GM18508 (cell line): ENCODE results near the gene PCDHGA2.
"Not testable (repeated sequence)": the region's sequence is repeated elsewhere in the genome, so short reads cannot be mapped to it uniquely, and the experiment has no call there.

Experiments
- ATAC-seq: cut with Tn5 transposase; IDR thresholded peaks from one replicate; pipeline ENCODE4 v1.9.1; 2021; ENCODE audit warnings: moderate number of reproducible peaks; ENCODE audit not compliant: insufficient read depth, unreplicated experiment

The PCDHGA2 gene

GRCh38 chr5:141345327-141345726 lies 6.8 kb downstream of the PCDHGA2 start:
- no peak for ATAC-seq

GRCh38 chr5:141346017-141346416 lies 7.5 kb downstream of the PCDHGA2 start:
- ATAC-seq = not testable (repeated sequence)

- ATAC-seq = no peak
These were observed 11.5 kb downstream of the PCDHGA2 start, which contains the start of gene PCDHGB1 for GRCh38 chr5:141349917-141350619. PCDHGB1 (plus strand) TSS chr5:141350099; CDS start chr5:141350261, 162 bp downstream.

GRCh38 chr5:141351591-141351990 lies 13.0 kb downstream of the PCDHGA2 start:
- ATAC-seq = no peak

- ATAC-seq = no peak
These were observed 16.4 kb downstream of the PCDHGA2 start, which contains the start of gene PCDHGA4 for GRCh38 chr5:141354900-141355469. PCDHGA4 (plus strand) TSS chr5:141355021; CDS start chr5:141355108, 87 bp downstream.

GRCh38 chr5:141355641-141356040 lies 17.1 kb downstream of the PCDHGA2 start:
- ATAC-seq = no peak

GRCh38 chr5:141356133-141356532 lies 17.6 kb downstream of the PCDHGA2 start:
- ATAC-seq = no peak

- no peak for ATAC-seq
These were observed 18.4 kb downstream of the PCDHGA2 start for GRCh38 chr5:141356950-141357349.

- ATAC-seq = no peak
These were observed 21.3 kb downstream of the PCDHGA2 start, which contains the start of gene PCDHGB2 for GRCh38 chr5:141359790-141360426. PCDHGB2 (plus strand) TSS chr5:141359994; CDS start chr5:141360136, 142 bp downstream.

GRCh38 chr5:141360685-141361084 lies 22.1 kb downstream of the PCDHGA2 start:
- no peak for ATAC-seq

- ATAC-seq = no peak
These were observed 24.2 kb downstream of the PCDHGA2 start for GRCh38 chr5:141362719-141363118.

GRCh38 chr5:141363952-141364660 lies 25.5 kb downstream of the PCDHGA2 start, which contains the start of gene PCDHGA5:
PCDHGA5 (plus strand) TSS chr5:141364162; CDS start chr5:141364331, 169 bp downstream.
- no peak for ATAC-seq

- no peak for ATAC-seq
These were observed 27.7 kb downstream of the PCDHGA2 start for GRCh38 chr5:141366016-141366896.

- ATAC-seq = peak; percentile 96
These were observed 31.7 kb downstream of the PCDHGA2 start, which contains the start of gene PCDHGB3 for GRCh38 chr5:141369994-141370848. PCDHGB3 (plus strand) TSS chr5:141370242; CDS start chr5:141370395, 153 bp downstream.

GRCh38 chr5:141371572-141372475 lies 33.3 kb downstream of the PCDHGA2 start:
- no peak for ATAC-seq

- ATAC-seq = no peak
These were observed 35.2 kb downstream of the PCDHGA2 start, which contains the start of gene PCDHGA6 for GRCh38 chr5:141373673-141374317. PCDHGA6 (plus strand) TSS chr5:141373891; CDS start chr5:141374084, 193 bp downstream.

GRCh38 chr5:141374627-141375026 lies 36.1 kb downstream of the PCDHGA2 start:
- no peak for ATAC-seq
